ENCODE data around the gene NSDHL. TPM values are rescaled to one million over a fixed set of nuclear protein-coding genes. Genes with fewer than 3 reads are reported as not detected.

Gene NSDHL
- polyA plus RNA-seq, 3 donors = 8.2 to 21.3 (median 19.9) TPM

DNA sequence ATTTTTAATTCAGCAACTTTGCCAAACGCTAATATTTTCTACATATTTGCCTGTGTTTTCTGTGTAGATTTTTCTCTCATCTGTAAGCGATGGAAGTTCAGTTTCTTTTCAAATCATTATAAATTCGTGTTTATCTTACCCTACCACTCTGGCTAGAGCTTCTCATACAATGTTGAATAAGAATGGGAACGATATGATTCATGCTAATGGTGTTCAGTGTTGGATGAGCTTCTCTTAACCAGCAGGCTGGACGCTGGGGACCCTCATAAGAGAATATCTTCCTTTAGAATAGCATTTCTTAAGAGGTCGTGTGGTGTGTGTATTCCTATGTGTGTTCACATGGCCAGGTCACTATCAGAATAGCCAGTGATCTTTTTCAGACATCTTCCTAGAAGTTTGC lies 31.0 kb downstream of the NSDHL start:
- H3K36me3 ChIP-seq (replicated peaks in 1 of 2; ENCODE audit: control insufficient read depth in 1 of 2, insufficient read depth in 2 of 2, low read length in 2 of 2) = peaks cover 50 to 71% of the 10 kb centered on the region in 2 donors
- H3K9me3 ChIP-seq (replicated peaks in 1 of 2; ENCODE audit: control insufficient read depth in 1 of 2, insufficient read depth in 1 of 2, low read length in 2 of 2) = no peaks in the 10 kb centered on the region
- H3K27me3 Mint-ChIP-seq (ENCODE audit: low read depth in 3 of 3) = peaks cover 0 to 3% (median 0%) of the 10 kb centered on the region in 3 donors

DNA sequence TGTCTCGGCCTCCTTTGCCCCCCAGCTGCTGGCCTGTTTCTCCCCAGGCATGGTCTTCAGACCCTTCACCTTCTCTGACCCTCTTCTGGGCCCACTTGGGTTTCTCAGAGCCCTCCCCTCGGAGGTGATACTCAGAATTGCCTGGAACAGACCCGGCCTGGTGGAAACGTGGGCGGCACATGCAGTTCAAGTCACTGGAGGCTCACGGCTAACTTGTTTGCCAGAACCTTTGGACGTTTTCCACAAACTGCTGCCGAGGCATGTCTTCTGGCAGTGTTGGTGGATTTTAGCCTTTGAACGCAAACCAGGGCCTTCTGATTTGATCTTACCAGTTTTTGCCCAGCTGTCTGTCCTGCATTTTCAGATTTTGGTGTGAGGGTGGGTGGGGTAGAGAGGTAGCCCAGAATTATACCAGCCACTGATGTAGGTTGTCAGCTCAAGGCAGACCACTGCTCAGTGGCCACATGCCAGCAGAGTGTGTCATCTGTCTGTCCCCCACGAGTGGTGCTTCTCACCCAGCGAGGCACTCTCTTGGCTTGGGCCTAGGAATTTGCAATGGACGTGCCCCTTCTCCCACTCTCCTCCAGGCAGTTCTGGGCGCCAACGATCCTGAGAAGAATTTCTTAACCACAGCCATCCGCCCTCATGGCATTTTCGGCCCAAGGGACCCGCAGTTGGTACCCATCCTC lies 34.5 kb downstream of the NSDHL start:
- TF ChIP-seq, protein P1, sequence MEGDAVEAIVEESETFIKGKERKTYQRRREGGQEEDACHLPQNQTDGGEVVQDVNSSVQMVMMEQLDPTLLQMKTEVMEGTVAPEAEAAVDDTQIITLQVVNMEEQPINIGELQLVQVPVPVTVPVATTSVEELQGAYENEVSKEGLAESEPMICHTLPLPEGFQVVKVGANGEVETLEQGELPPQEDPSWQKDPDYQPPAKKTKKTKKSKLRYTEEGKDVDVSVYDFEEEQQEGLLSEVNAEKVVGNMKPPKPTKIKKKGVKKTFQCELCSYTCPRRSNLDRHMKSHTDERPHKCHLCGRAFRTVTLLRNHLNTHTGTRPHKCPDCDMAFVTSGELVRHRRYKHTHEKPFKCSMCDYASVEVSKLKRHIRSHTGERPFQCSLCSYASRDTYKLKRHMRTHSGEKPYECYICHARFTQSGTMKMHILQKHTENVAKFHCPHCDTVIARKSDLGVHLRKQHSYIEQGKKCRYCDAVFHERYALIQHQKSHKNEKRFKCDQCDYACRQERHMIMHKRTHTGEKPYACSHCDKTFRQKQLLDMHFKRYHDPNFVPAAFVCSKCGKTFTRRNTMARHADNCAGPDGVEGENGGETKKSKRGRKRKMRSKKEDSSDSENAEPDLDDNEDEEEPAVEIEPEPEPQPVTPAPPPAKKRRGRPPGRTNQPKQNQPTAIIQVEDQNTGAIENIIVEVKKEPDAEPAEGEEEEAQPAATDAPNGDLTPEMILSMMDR (IDR thresholded peaks at IDR 0.05) = no peak

More for the DNA sequence above, 31.0 kb downstream of the NSDHL start:
- intact Hi-C loops (cut with micrococcal nuclease) = no loop called here
- Histone ChIP-seq H3K27ac (ENCODE audit: low read depth in 1 of 2, low read length in 2 of 2) (no peak overlapping the region), H2AFZ (ENCODE audit: insufficient read depth, low read depth, low read length, poor library complexity, severe bottlenecking) (no peak overlapping the region), H3K4me3 (replicated peaks in 1 of 3; ENCODE audit: low read depth in 2 of 3, low read length in 3 of 3) (no peak overlapping the region), H3K9ac (ENCODE audit: insufficient read depth, low read length, poor library complexity, severe bottlenecking) (no peak overlapping the region), H3K79me2 (ENCODE audit: insufficient read depth, low read length) (no peaks in the 10 kb centered on the region), H3K27me3 (ENCODE audit: control insufficient read depth in 2 of 2, insufficient read depth in 2 of 2, low read length in 2 of 2) (no peaks in the 10 kb centered on the region), H3K4me1 (ENCODE audit: control insufficient read depth in 1 of 2, insufficient read depth in 2 of 2, low read length in 2 of 2) (no peaks in the 10 kb centered on the region), H4K20me1 (ENCODE audit: insufficient read depth, low read length) (no peaks in the 10 kb centered on the region), H3K4me2 (replicated peaks; ENCODE audit: extremely low read depth, low read length, poor library complexity, severe bottlenecking) (no peak overlapping the region)
- Mint-ChIP-seq H3K36me3 (peaks cover 55 to 59% of the 10 kb centered on the region in 2 donors), H3K4me1 (no peaks in the 10 kb centered on the region), H3K9me3 (peaks cover 0 to 3% (median 0%) of the 10 kb centered on the region in 7 donors), H3K27ac (no peak overlapping the region), H3K4me3 (no peak overlapping the region)
- no CpG with 5 or more reads among the region's 6 CpGs for WGBS (ENCODE audit: insufficient coverage)
- TF ChIP-seq, protein P1 (IDR thresholded peaks at IDR 0.05) = no peak
- no peak for DNase-seq

More for the DNA sequence above, 34.5 kb downstream of the NSDHL start:
- Histone ChIP-seq H3K4me1 (ENCODE audit: control insufficient read depth in 1 of 2, insufficient read depth in 2 of 2, low read length in 2 of 2) (no peaks in the 10 kb centered on the region), H3K27me3 (ENCODE audit: control insufficient read depth in 2 of 2, insufficient read depth in 2 of 2, low read length in 2 of 2) (no peaks in the 10 kb centered on the region), H4K20me1 (ENCODE audit: insufficient read depth, low read length) (no peaks in the 10 kb centered on the region), H3K36me3 (replicated peaks in 1 of 2; ENCODE audit: control insufficient read depth in 1 of 2, insufficient read depth in 2 of 2, low read length in 2 of 2) (peaks cover 59 to 81% of the 10 kb centered on the region in 2 donors), H3K27ac (ENCODE audit: low read depth in 1 of 2, low read length in 2 of 2) (no peak overlapping the region), H3K9me3 (replicated peaks in 1 of 2; ENCODE audit: control insufficient read depth in 1 of 2, insufficient read depth in 1 of 2, low read length in 2 of 2) (no peaks in the 10 kb centered on the region), H3K79me2 (ENCODE audit: insufficient read depth, low read length) (no peaks in the 10 kb centered on the region), H3K4me3 (replicated peaks in 1 of 3; ENCODE audit: low read depth in 2 of 3, low read length in 3 of 3) (no peak overlapping the region), H3K9ac (ENCODE audit: insufficient read depth, low read length, poor library complexity, severe bottlenecking) (no peak overlapping the region), H3K4me2 (replicated peaks; ENCODE audit: extremely low read depth, low read length, poor library complexity, severe bottlenecking) (no peak overlapping the region), H2AFZ (ENCODE audit: insufficient read depth, low read depth, low read length, poor library complexity, severe bottlenecking) (no peak overlapping the region)
- 93% methylated on average over 10 of the region's 17 CpGs for WGBS (ENCODE audit: insufficient coverage)
- Mint-ChIP-seq H3K27me3 (ENCODE audit: low read depth in 3 of 3) (peaks cover 0 to 1% (median 0%) of the 10 kb centered on the region in 3 donors), H3K4me1 (no peaks in the 10 kb centered on the region), H3K27ac (no peak overlapping the region), H3K9me3 (peaks cover 0 to 3% (median 0%) of the 10 kb centered on the region in 7 donors), H3K36me3 (peaks cover 64 to 72% of the 10 kb centered on the region in 2 donors), H3K4me3 (no peak overlapping the region)
- intact Hi-C loops (cut with micrococcal nuclease) = no loop called here
- DNase-seq = no peak
